A549 (cell line): Measurements from ENCODE around the gene SSPN.

Experiments
- CHD2 ChIP-seq: fragments of 150-350 bp; IDR thresholded peaks from 2 replicates; pipeline ENCODE4 v1.6.1; 2014; ENCODE audit warnings: low read length; ENCODE audit not compliant: partially characterized antibody
- CTCF ChIP-seq: fragments of >200 bp; sonication (Bioruptor Twin); formaldehyde crosslinking; IDR thresholded peaks from 3 replicates; pipeline ENCODE4 v1.5.1; 2016
- EP300 ChIP-seq, 2 experiments: fragments of >200 bp; sonication (Bioruptor Twin); formaldehyde crosslinking; IDR thresholded peaks; 2 replicates in 1 of 2; 3 replicates in 1 of 2; pipeline ENCODE4 v1.6.1; 2016 to 2017
- HDAC2 ChIP-seq: fragments of 200-600 bp; sonication (generic); IDR thresholded peaks from 2 replicates; pipeline ENCODE4 v1.6.1; 2016
- MAZ ChIP-seq: fragments of 150-350 bp; IDR thresholded peaks from 2 replicates; pipeline ENCODE4 v1.6.1; 2014; ENCODE audit warnings: antibody characterized with exemption, low read depth, low read length, borderline replicate concordance
- MYC ChIP-seq: IDR thresholded peaks from 2 replicates; pipeline ENCODE4 v1.6.1; 2012; ENCODE audit warnings: mild to moderate bottlenecking, inconsistent platforms, low read length, improper control_type of control experiment, borderline replicate concordance
- PBX3 ChIP-seq: IDR thresholded peaks from 2 replicates; pipeline ENCODE4 v1.6.1; 2012
- POLR2A ChIP-seq: IDR thresholded peaks from 2 replicates; pipeline ENCODE4 v1.6.1; 2012; ENCODE audit warnings: mild to moderate bottlenecking, low read length
- TP53 ChIP-seq: fragments of 250-450 bp; sonication (Bioruptor Pico); IDR thresholded peaks from 2 replicates; pipeline ENCODE4 v1.5.0; 2021; ENCODE audit warnings: mild to moderate bottlenecking, moderate library complexity
- USF2 ChIP-seq: fragments of 450-650 bp; IDR thresholded peaks from 2 replicates; pipeline ENCODE4 v1.6.1; 2014; ENCODE audit warnings: antibody characterized with exemption

GRCh38 chr12:26226629-26227360 is 31.4 kb downstream of the SSPN start:
- TF ChIP-seq MYC (no peak), CTCF (no peak), USF2 (no peak), EP300 (IDR thresholded peaks at IDR 0.05) (no peak), MAZ (no peak), TP53 (CRISPR knock-in tag) (no peak), POLR2A (no peak), HDAC2 (no peak), PBX3 (no peak), CHD2 (no peak)
